Measurements from ENCODE around the gene MDN1.

MDN1 gene

DNA sequence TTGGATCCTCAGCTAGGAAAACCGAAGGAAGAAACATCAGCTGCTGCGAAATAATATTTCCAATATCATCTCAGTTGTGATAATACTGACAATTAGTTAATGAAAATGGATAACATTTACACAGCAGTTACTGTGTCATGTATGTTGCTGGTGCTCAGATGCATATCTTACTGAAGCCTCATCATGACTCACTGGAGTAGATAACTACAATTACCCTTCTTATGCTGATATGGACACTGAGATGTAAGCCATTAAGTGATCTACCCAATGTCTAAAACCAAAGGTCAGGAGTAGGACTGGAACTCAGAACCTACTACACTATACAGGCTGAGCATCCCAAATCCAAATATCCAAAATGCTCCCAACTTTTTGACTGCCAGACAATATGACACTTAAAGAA lies 126.4 kb downstream of the MDN1 start:
- DNase-seq (ENCODE audit: low read depth), result no peak

DNA sequence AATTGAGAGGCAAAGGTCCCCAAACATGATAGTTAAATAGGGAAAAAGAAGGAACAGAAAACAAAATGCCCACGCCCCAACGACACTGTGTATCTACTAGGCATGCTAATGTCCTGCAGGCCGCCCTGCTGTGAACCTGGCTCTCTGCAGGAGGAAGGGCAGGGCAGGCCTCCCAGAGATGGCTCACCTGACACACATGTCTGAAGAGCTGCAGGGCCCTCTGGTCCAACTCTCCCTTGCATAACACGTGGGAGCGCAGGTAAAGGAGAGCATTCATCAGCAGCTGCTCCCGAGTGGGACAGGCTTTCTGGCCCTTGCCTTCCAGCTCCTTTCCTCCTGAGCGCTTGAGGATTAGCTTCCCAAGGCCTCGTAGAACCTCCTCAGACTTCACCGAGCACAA lies 127.3 kb downstream of the MDN1 start:
- DNase-seq (ENCODE audit: low read depth), result no peak

DNA sequence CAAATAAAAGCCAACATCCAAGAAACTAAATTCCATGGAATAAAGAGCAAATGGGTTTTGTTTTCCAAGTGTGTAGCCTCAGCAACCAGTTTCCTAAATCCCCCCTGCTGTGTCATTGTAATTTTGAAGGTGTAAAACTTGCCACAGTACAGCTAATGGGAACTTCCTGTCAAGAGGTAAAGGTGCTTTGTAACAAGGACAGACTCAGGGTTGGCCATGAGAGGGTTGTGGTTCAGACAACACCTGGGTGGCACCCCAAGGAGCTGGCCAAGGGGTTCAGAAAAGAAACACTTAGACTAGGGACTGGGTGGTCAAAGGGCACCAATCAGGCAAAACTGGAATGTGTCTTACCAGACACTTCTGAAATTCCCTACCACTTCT lies 128.7 kb downstream of the MDN1 start:
- DNase-seq (ENCODE audit: low read depth), result no peak

DNA sequence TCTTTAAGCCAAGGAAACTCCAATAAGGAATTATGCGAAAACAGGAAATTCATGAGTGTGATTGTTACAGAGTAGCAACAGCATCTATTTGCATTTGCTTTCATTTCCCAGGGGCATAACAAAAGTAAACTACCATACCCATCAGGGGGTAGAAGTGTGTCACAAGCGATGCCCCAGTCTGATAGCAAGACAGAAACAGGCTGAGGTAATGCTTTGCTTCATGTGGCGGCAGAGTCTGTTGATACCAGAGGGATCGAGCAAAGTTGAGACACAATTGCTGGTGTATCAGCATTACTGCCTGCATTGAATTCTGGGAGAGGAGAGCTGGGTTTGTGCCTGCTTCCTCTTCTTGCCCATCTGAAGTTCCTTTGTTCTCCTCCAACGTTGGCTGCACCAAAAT lies 129.9 kb downstream of the MDN1 start:
- no peak for DNase-seq (ENCODE audit: low read depth)

DNA sequence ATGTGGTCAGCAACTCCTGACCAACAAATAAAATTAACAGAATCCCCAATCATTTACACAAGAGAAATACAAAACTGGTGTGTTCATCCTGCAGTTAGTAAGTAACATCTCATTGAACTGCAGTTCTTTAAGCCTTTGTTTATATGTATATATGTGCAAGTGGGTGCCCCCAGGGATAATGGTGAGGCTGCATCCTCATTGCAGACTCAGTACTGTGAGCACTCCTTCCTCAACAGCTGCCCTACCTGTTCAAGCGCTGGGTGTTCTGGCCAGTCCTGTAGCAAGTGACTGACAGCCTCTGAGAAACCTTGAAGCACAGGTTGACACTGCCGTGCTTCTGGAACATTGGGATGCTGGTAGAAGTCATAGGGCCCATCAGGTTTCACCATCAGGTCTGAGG lies 131.3 kb downstream of the MDN1 start:
- no peak for DNase-seq (ENCODE audit: low read depth)

DNA sequence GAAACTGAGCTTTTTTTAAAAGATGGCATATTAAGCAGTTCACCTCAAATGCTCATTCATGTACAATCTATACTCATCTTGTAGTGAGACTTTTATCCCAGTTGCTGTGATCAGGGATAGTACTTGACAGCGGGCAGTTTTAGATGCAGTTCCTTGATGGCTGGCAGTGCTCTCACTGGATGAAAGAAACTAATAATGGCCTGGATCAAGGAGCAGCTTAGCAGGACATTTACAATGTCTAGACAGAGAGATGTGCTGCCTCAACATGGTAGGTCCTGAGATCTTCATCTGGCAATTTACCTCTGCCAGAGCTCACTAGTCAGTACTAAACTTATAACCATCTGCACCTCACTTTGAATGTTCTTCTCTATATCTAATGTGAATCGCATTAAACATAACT lies 134.3 kb downstream of the MDN1 start:
- no peak for DNase-seq (ENCODE audit: low read depth)

DNA sequence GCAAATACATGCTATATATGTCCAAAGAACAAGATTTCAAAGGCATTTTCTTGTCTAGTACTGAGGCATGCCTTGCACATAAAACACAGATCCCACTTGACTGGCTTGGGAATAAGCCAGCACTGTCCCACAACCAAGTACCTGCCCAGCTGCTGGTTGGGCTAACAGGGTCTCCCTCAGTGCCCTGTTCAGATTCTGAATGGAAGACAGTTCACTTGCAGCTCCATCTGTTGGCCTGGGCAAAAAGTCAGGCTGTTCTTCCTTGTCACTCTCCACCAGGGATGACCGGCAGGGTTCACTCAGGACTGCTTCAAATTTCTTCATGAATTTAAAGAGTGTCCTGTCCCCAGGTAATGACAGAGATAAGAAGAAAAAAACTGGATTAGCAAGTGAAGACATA lies 136.6 kb downstream of the MDN1 start:
- no peak for DNase-seq (ENCODE audit: low read depth)

DNA sequence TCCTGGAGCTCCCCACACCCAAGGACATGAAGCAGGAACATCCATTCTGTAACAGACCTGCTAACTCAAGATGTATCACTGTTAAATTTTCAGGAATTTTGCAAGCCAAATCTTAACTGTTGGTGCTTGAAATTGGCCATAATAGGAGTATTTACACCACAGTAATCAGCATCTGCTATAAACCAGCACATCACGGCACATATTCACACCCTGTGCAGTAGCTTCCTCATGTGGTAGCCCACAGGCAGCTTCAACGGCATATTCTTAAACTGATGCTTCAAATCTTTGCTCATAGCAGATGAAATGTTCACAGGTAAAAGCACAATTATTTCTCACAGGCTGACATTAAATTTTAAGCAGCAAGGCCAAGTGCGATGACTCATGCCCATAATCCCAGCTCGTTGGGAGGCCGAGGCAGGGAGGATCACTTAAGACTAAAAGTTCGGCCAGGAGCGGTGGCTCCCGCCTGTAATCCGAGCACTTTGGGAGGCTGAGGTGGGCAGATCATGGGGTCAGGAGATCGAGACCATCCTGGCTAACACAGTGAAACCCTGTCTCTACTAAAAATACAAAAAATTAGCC lies 137.5 kb downstream of the MDN1 start:
- DNase-seq (ENCODE audit: low read depth), result no peak

DNA sequence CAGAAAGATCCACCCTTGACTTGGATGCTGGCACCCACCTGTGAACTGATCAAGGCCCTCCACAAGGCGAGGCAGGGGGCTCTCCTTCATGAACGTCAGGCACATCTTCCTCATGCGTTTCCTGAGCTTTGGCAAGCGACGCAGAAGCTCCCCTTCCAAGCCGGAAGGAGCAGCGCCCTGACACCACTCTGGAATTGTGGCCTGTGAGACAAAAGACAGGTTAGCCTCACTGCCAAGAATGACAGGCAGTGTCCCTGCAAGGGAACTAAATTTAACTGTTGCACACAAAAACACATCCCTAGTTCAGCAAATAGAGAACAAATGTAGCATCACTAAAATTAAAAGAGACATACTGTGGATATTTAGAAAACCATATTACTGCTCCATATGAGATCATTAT lies 139.0 kb downstream of the MDN1 start:
- no peak for DNase-seq (ENCODE audit: low read depth)

DNA sequence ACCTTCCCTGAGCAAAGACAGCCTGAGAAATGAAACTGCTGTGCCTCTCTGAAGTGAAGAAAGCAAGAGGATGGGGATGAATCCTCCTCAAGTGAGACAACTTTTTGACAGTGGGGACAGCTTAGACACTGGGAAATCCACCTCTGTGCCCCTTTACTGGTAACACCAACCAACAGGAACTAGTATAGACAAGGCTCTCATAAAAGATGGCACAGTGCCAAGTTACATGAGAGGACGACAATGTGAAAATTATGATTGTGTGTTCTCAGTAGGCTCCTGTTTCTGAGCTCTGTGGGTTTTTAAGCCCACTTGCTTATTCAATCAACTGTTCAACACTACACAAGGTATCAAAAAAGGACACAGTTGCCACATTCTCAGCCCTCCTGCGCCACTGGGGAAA lies 139.4 kb downstream of the MDN1 start:
- DNase-seq (ENCODE audit: low read depth), result no peak

DNA sequence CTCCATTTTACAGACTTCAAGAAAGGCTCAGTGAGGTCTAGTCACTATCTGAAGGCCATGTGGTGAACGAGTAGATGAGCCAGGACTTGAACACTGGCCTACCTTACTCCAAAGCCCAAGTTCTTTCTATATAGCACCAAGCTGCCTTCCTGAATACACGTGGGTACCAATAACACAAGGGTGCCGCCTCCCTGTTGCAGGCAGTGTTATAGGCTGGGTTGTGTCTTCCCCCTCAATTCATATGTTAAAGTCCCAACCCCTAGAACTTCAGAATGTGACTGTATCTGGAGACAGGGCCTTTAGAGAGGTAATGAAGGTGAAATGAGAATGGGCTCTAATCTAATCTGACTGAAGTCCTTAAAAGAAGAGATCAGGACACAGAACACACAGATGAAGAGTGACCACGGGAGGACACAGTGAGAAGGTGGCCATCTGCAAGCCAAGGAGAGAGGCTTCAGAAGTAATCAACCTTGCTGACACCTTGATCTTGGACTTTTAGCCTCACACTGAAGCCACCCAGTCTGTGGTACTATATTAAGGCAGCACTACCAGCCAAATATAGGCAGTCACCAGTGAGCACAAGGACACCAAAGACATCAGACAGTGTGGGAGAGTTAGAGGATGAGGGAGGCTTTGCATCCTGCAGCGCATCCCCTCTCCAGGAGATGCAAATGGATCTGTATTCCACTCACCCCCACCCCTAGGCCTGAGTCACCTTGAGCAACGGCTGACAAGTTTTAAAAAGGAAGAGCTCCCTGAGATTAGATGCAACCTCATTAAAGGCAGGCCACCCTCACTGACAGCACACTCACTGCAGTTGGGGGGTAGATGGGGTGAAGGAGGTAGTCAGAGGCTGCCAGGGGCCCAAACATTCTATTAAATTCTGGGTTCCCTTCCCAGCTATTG lies 140.1 kb downstream of the MDN1 start:
- DNase-seq (ENCODE audit: low read depth), result no peak

DNA sequence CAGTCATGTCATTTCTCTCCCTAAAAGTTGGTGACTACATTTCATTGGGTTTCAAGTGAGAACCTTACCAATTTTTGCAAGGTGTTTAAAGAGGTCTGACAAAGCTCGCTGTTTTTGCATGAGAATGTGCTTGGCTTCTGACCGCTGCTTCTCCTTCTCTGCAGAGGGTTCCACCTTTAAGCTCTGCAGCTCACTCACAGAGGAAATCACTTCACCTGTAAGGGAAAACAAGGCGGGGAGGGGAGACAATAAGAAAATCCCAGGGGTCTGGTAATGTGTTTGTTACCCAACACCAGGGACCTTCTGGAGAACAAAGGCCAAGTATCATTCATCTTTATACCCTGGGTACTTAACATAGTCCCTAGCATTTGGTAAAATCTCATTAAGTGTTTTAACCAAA lies 141.1 kb downstream of the MDN1 start:
- no peak for DNase-seq (ENCODE audit: low read depth)

DNA sequence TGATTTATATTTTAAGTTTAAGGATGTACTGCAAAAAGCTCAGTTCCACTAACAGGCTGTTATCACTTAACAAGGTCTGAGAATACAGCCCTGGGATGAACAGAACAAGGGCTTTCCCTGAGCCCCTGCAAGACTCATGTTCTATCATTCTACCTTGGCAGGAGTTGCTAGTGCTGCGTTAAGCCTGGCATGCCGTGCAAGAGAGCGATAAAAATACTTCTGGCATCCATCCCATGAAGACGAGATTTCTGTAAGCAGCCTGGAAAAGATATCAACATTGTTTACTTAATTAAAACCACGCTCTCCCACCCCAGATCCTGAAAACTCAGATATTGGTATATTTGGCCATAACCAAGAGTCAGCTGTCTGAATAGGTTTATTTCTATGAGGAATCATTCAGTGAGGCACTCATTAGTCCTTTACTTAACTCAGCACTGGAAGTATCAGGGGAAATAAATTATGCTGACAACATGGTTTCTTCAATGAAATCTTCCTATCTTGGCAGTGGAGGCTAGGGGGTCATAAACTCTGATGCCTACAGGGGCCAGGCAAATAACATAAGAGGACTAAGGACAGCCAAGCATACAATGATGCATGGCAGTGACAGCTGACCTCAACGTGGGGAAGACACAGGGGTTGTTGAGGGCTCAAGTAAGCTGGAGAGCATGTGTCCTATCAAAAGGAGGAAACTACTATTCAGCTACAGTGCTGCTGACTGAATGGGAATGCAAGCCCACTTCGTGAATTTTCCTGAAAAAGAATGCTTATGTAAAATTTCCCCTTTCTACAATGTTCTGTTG lies 143.4 kb downstream of the MDN1 start:
- no peak for DNase-seq (ENCODE audit: low read depth)

DNA sequence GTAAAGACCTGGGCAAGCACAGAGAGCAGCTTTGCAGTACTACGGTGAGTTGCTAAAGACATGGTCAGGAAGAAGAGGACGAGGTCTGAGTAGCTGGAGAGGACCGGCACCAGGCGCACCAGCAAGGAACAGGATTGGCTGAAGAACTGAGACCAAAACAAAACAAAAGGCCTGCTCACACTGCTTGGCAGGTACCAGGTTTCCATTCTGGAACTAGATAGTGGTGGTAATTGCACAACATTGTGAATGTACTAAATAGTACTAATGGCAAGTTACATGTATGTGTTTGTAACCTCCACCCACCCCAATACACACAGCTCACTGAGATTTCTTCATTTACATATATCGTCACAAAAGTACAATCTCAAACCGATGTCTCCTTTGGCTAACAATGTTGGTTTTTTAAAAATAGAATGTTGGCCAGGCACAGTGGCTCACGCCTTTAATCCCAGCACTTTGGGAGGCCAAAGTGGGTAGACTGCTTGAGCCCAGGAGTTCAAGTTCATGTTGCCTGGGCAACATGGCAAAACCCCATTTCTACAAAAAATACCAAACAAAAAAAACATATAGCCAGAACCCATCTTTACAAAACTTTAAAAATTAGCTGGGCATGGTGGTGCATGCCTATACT lies 148.5 kb downstream of the MDN1 start:
- DNase-seq (ENCODE audit: low read depth), result no peak

DNA sequence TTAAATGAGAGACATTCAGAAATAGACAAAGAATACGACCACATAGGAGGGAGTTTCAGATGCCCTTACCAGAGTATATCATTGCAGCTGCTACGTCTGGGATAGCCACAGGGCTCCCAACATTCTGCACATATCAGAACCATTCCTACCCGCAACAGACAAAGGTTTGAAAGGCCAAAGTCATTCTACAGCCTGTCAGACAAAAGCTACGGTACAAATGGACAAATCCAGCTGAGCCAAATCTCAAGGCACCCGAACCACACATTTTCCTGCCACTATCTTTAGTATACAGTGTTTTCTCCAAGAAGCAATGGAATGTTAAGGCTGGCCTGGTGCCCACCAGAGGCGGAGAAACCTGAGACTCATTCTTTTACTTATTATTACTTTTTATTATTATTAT lies 150.6 kb downstream of the MDN1 start:
- no peak for DNase-seq (ENCODE audit: low read depth)

DNA sequence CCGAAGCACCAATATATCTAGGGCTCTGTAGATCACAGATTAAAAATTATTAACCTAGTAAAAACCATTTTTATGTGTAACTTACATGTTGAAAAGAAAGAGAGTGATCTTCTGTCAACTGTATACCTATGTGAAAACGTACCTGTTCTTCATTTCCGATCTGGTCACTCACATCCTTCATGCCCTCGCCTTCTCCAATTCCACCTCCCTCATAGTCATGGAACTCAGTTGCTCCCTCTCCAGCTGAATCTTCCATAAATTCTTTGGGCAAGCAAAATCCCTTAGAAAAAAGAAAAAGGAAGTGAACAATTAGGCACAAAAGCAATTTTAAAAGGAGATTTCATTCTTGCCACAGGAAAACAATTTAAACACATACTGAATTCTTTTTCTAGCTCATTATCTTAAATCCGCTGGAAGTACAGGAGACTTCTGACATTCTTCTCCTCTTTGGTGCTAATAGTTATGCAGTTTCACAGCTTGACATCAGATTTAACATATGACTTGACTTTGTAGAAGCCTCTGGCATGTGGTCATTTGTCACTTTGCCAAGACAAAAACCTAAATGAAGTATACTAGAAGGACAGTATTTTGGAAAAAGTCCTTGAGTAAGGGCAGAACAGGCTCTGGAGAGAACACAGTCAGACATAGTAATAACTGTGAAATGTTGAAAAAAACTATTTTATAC lies 151.6 kb downstream of the MDN1 start:
- DNase-seq (ENCODE audit: low read depth), result no peak

DNA sequence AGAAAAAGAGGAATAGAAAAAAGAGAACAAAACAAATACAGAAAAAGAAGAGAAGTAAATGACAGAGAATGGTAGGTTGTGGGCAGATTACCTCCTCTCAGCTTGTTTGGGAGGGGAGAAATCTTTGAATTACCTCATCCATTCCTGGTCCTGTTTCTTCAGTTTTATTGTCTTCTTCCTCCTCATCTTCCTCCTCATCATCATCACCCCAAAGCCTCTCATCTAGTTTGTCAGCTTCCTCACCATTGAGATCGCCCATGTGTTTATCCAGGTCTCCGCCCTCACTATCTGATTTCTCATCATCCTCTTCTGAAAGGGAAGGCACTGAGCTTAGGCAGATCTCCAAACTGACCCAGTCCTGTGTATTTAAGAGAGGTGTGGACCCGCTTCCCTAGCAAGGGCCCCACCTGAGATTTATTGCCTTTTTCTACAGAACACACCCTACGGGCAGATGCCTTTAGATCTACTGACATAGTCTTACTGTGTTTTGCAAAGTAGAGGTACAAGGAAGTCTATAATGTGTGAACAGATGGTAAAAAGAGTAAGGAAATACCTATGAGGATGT lies 156.9 kb downstream of the MDN1 start:
- DNase-seq (ENCODE audit: low read depth), result no peak

DNA sequence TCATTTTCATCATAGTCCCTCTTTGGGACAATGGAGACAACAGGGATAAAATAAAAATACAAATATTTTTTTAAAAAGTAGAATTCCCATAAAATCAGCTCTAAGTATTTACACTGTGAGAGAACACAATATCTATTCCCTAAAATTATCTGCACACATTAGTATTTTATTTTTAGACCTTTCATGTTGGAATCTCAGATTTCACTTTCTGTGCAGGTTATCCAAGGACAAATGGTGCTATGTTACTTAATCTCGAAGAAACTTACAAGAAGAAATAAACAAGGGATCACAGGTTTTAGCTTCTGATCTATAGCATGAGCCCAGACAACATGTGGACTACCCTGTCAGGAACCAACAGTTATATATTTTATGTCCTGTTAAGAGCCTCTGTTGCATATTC lies 158.0 kb downstream of the MDN1 start:
- no peak for DNase-seq (ENCODE audit: low read depth)

DNA sequence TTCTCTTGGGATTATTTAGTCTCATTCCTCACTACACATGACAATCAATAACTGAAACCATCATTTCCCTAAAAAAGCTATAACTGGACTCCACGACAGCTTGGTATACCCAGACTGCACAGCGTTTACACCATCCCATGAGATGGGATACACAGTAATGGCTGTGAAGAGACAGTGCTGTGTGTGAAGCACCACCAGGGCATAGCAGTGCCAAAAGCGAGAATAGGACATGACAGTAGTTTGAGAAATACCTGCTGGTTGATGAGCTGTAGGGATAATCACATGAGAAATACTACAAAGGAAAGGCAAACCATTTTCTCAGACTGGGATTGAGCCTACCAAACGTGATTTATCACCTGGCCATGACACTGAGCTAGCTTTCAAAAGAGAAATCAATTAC lies 158.6 kb downstream of the MDN1 start:
- no peak for DNase-seq (ENCODE audit: low read depth)

DNA sequence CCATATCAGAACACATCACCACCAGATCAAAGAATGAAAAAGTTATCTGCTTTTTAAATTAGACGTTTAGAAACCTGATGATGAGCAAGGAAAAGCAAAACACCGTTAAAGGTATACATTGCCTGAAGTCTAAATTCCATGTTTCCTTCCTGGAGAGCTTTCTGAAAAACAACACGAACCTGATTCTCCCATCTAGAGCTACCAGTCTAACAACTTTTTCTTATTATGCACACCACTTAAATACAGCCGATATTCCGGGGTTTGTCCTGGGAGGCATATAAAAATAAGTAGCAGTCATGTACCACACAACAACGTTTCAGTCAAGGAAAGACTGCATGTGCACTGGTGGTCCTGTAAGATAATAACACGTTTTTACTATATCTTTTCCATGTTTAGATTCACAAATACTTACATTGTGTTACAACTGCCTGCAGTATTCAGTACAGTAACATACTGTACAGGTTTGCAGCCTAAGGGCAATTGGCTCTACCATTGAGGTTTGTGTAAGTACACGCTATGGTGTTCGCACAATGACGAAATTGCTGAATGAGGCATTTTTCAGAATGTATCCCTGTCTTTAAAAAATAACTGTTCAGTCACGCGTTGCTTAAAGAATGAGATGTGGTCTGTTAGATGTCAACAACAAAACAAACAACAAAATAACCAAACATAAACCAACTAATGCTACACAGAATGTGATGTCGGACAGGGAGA lies 162.0 kb downstream of the MDN1 start:
- no peak for DNase-seq (ENCODE audit: low read depth)

DNA sequence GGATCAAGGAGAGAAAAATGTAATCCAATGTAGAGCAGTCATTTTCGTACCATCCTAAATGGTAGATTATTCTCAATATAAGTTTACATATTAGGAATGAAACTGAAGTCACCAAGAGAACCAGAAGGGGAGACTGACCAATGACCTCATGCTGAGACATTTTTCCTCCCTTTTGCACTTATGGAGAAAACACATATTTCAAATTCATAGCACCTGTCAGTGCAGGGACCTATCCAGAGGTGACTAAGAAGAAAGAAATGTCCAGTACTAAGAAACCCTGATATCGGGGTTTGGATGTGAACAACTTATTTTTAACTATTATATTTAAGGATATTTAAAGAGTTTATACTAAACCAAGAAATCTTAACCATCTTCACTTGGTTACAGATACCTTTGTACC lies 164.5 kb downstream of the MDN1 start:
- DNase-seq (ENCODE audit: low read depth), result no peak

All from stimulated activated CD8-positive, alpha-beta memory T cell treated with anti-CD3 and anti-CD28 coated beads, Interleukin-12 subunit alpha, Interleukin-12 subunit beta, amount 100 ng/mL, for 1 hour (primary cell).